ENCODE measurements around the gene ZSWIM6.

Gene ZSWIM6

DNA sequence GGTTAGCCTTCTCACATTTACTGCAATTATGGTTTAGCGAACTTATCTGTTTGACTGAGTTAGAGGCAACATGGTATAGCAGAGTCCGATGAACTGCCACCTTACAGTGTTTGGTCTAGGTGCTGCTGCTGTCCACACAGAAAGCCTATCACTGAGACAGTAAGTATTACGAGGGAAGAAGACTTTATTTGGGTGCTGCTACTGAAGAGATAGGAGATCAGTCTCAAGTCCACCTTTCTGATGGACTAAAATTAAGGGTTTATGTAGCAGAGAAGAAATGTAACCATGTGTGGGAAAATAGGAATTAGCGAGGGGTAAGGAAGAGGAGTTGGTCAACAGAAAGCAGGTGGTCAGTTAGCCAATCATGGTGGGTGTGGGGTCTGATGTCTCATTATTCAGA, 109.7 kb downstream of the ZSWIM6 start:
- no peak for DNase-seq (ENCODE audit: low read depth in 2 of 2)

- DNase-seq (ENCODE audit: low read depth in 2 of 2) = no peak
These were observed 115.9 kb downstream of the ZSWIM6 start for GRCh38 chr5:61447780-61448495.

DNA sequence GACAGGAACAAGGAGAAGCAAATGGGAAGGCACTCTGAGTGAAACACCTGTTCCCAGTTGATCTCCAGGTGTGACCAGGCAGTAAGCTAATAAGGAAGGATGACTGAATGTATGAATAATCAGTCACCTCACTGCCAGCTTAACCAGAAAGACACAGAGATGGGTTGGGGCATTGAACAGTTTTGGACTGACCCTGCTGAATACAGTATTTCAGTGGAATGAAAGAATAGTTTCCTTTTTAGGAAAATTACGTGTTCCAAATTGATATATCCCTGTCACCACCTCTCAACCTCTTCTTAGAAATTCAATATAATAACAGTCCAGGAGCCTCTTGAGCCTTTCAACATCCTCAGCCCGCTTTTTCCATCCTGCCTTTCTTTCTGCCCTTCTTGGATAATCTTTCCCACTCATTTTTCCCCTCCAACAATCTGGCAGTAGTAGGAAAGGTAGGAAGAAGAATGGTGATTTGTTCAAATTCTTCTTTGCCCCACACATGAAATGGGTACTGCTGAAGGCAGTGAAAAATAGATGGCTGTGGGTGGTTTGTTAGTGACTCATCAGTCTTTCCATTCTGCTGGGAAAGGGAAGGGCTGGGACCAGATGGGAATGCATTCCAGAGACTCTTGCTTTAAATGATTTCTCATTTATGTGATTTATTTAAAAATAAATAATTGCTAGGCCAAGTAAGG, 117.9 kb downstream of the ZSWIM6 start:
- no peak for DNase-seq (ENCODE audit: low read depth in 2 of 2)

GRCh38 chr5:61450493-61451279, 118.6 kb downstream of the ZSWIM6 start:
- DNase-seq (ENCODE audit: low read depth in 2 of 2) = no peak

GRCh38 chr5:61455179-61456006, 123.3 kb downstream of the ZSWIM6 start:
- no peak for DNase-seq (ENCODE audit: low read depth in 2 of 2)

- no peak for DNase-seq (ENCODE audit: low read depth in 2 of 2)
These were observed 128.4 kb downstream of the ZSWIM6 start for GRCh38 chr5:61460471-61460870.

- DNase-seq (ENCODE audit: low read depth in 2 of 2) = no peak
These were observed 129.4 kb downstream of the ZSWIM6 start for GRCh38 chr5:61461417-61461816.

GRCh38 chr5:61461926-61462325, 129.9 kb downstream of the ZSWIM6 start:
- no peak for DNase-seq (ENCODE audit: low read depth in 2 of 2)

DNA sequence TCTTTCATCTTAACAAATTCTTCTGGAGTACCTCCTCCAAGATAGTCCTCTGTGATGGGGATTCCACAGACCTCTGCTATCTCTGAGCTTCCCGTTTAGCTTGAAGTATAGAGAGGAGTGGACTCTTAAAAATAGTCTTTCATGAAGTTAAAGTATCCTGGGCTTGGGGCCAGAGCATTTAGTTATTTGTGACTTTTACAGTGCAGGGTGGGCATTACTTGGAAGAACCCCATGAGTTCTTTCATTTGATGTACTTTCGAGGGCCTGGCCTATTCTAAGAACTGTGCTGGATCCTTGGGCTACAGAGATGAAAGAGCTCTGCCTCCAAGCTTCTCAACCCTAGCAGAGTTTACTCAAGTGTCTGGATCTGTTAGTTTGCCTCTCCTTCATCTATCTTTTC, 131.5 kb downstream of the ZSWIM6 start:
- DNase-seq (ENCODE audit: low read depth in 2 of 2) = no peak

DNA sequence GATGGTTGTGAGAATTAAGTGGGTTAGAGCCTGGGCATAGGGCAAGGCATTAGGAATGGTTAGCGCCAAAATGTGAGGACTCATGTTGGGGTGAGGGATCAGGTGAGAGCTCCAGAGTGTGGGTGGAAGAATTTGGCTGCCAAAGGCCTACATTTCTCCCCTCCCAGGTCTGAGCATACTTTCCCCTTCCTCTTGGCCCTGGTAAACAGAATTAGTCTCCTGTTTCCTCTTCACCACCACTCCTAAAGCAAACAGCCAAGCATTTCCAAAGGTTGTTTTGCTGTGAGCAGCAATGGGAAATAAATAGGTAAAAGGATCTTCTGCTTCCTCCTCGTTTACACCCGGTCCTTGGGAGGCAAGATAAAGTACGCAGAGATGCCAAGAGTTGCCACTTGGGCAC, 132.5 kb downstream of the ZSWIM6 start:
- DNase-seq (ENCODE audit: low read depth in 2 of 2) = no peak

GRCh38 chr5:61465066-61465465, 133.0 kb downstream of the ZSWIM6 start:
- DNase-seq (ENCODE audit: low read depth in 2 of 2) = no peak

DNA sequence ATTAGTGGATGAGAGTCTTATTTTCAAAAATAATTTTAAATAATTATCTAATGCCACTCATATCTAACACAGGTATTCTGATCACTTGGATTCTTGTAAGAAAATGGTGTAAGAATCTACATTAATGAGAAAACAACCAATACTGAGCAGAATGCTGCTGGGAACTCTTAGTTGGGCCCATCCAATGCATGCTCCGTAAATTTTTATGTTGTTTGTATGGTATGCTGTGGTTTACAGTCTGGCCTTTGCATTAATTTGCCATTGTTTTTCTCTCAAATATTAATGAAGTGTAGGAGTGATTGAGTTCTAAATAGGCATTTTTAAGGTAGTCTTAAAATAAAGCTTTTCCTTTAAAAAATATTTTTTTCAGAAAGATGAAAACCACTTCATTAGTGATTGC, 133.4 kb downstream of the ZSWIM6 start:
- DNase-seq (ENCODE audit: low read depth in 2 of 2) = no peak

GRCh38 chr5:61466017-61466416, 134.0 kb downstream of the ZSWIM6 start:
- no peak for DNase-seq (ENCODE audit: low read depth in 2 of 2)

GRCh38 chr5:61467766-61468482, 135.9 kb downstream of the ZSWIM6 start:
- DNase-seq (ENCODE audit: low read depth in 2 of 2) = no peak

- DNase-seq (ENCODE audit: low read depth in 2 of 2) = no peak
These were observed 136.4 kb downstream of the ZSWIM6 start for GRCh38 chr5:61468483-61468865.

DNA sequence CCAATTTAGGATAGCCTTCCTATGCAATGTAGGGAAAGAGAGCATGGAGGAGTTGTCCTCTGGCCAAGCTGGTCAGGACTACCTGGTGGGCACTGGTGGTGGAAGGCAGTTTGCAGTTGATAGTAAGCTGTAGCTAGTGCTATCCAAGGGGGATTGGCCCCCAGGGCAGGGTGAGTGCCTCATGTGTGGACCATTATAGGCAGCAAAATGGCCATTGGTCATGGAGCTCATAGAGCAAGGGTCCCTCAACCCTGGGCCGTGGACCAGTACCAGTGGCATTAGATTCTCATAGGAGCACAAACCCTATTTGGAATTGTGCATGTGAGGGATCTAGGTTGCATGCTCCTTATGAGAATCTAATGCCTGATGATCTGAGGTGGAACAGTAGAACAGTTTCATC, 139.3 kb downstream of the ZSWIM6 start:
- no peak for DNase-seq (ENCODE audit: low read depth in 2 of 2)

GRCh38 chr5:61472172-61472958, 140.3 kb downstream of the ZSWIM6 start:
- DNase-seq (ENCODE audit: low read depth in 2 of 2) = no peak

GRCh38 chr5:61474746-61475145, 142.7 kb downstream of the ZSWIM6 start:
- no peak for DNase-seq (ENCODE audit: low read depth in 2 of 2)

GRCh38 chr5:61477788-61478187, 145.7 kb downstream of the ZSWIM6 start:
- DNase-seq (ENCODE audit: low read depth in 2 of 2) = no peak

- DNase-seq (ENCODE audit: low read depth in 2 of 2) = no peak
These were observed 148.0 kb downstream of the ZSWIM6 start for GRCh38 chr5:61479850-61480614.

Measured in stimulated activated CD4-positive, alpha-beta T cell treated with anti-CD3 and anti-CD28 coated beads, Interleukin-4, amount 100 ng/mL, for 48 hours (primary cell).